Mesenchymal stem cell (in vitro differentiated cells and primary cell): Measurements from ENCODE around the gene NRTN.

Experiments
- DNase-seq: peaks from one replicate; pipeline ENCODE4 v3.0.0-alpha.2; 2013
- H2AFZ ChIP-seq: one replicate; pipeline ENCODE4 v1.6.1; 2013; ENCODE audit warnings: low read depth, mild to moderate bottlenecking, control low read depth, inconsistent platforms, low read length, moderate library complexity
- H2AK5ac ChIP-seq: 2 replicates; pipeline ENCODE4 v1.6.1; 2013; ENCODE audit warnings: low read length, moderate library complexity, mild to moderate bottlenecking, inconsistent platforms; ENCODE audit not compliant: severe bottlenecking
- H2BK120ac ChIP-seq: one replicate; pipeline ENCODE4 v1.6.1; 2013; ENCODE audit warnings: low read depth, mild to moderate bottlenecking, inconsistent platforms, low read length, moderate library complexity
- H2BK12ac ChIP-seq, 2 experiments: one replicate each; pipeline ENCODE4 v1.6.1; 2013; ENCODE audit warnings: inconsistent platforms in 2 of 2, low read length in 2 of 2, mild to moderate bottlenecking in 2 of 2, moderate library complexity in 2 of 2, control low read depth in 1 of 2
- H2BK15ac ChIP-seq: one replicate; pipeline ENCODE4 v1.6.1; 2013; ENCODE audit warnings: mild to moderate bottlenecking, low read depth, inconsistent platforms; ENCODE audit not compliant: poor library complexity, severe bottlenecking
- H2BK5ac ChIP-seq: 2 replicates; pipeline ENCODE4 v1.6.1; 2013; ENCODE audit warnings: low read depth, mild to moderate bottlenecking, low read length, control low read depth, inconsistent platforms; ENCODE audit not compliant: poor library complexity, severe bottlenecking
- H3K14ac ChIP-seq, 2 experiments: one replicate each; pipeline ENCODE4 v1.6.1; 2013; ENCODE audit warnings: inconsistent platforms in 2 of 2, low read length in 2 of 2, control low read depth in 1 of 2, mild to moderate bottlenecking in 1 of 2, moderate library complexity in 1 of 2
- H3K18ac ChIP-seq, 2 experiments: one replicate each; pipeline ENCODE4 v1.6.1; 2013; ENCODE audit warnings: inconsistent platforms in 2 of 2, low read length in 2 of 2, control low read depth in 1 of 2, low read depth in 1 of 2, mild to moderate bottlenecking in 1 of 2
- H3K23ac ChIP-seq, 2 experiments: one replicate each; pipeline ENCODE4 v1.6.1; 2013; ENCODE audit warnings: inconsistent platforms in 2 of 2, low read length in 2 of 2, mild to moderate bottlenecking in 2 of 2, moderate library complexity in 2 of 2, control low read depth in 1 of 2
- H3K27ac ChIP-seq: 2 replicates; pipeline ENCODE4 v1.5.1; 2013; ENCODE audit warnings: mild to moderate bottlenecking, moderate library complexity, low read length, control low read depth, inconsistent platforms; ENCODE audit not compliant: poor library complexity, severe bottlenecking
- H3K27me3 ChIP-seq, 2 experiments: 2 replicates each; pipeline versions ENCODE4 v1.6.1 to v1.7.0; 2013; ENCODE audit warnings: low read length in 2 of 2, mild to moderate bottlenecking in 2 of 2, moderate library complexity in 2 of 2, control low read depth in 1 of 2, inconsistent platforms in 1 of 2; ENCODE audit not compliant: control insufficient read depth in 1 of 2, insufficient read depth in 1 of 2
- H3K36me3 ChIP-seq, 2 experiments: 2 replicates each; pipeline versions ENCODE4 v1.6.1 to v1.7.0; 2013; ENCODE audit warnings: low read length in 2 of 2, control low read depth in 1 of 2, inconsistent platforms in 1 of 2, low read depth in 1 of 2, mild to moderate bottlenecking in 1 of 2; ENCODE audit not compliant: insufficient read depth in 2 of 2, control insufficient read depth in 1 of 2
- H3K4ac ChIP-seq, 2 experiments: one replicate each; pipeline ENCODE4 v1.6.1; 2013; ENCODE audit warnings: inconsistent platforms in 2 of 2, low read length in 2 of 2, mild to moderate bottlenecking in 2 of 2, moderate library complexity in 2 of 2, control low read depth in 1 of 2, low read depth in 1 of 2
- H3K4me1 ChIP-seq: 2 replicates; pipeline ENCODE4 v1.6.1; 2013; ENCODE audit warnings: low read depth, low read length, control low read depth; ENCODE audit not compliant: control insufficient read depth, insufficient read depth
- H3K4me2 ChIP-seq: 2 replicates; pipeline ENCODE4 v1.6.1; 2013; ENCODE audit warnings: low read length, mild to moderate bottlenecking, inconsistent platforms; ENCODE audit not compliant: poor library complexity, severe bottlenecking
- H3K4me3 ChIP-seq, 2 experiments: 2 replicates each; pipeline versions ENCODE4 v1.5.1 to v1.7.0; 2013; ENCODE audit warnings: low read length in 2 of 2, mild to moderate bottlenecking in 2 of 2, control low read depth in 1 of 2, low read depth in 1 of 2; ENCODE audit not compliant: insufficient read depth in 1 of 2
- H3K79me1 ChIP-seq: replicated peaks from 2 replicates; pipeline ENCODE4 v1.6.1; 2013; ENCODE audit warnings: mild to moderate bottlenecking, control low read depth, low read length, inconsistent platforms; ENCODE audit not compliant: poor library complexity, severe bottlenecking
- H3K9ac ChIP-seq: 2 replicates; pipeline ENCODE4 v1.7.0; 2013; ENCODE audit warnings: mild to moderate bottlenecking, low read length, moderate library complexity
- H3K9me3 ChIP-seq: 2 replicates; pipeline ENCODE4 v1.7.0; 2013; ENCODE audit warnings: mild to moderate bottlenecking, low read length; ENCODE audit not compliant: control insufficient read depth
- H4K8ac ChIP-seq: one replicate; pipeline ENCODE4 v1.6.1; 2013; ENCODE audit warnings: inconsistent platforms, mild to moderate bottlenecking, low read length, moderate library complexity
- H4K91ac ChIP-seq: one replicate; pipeline ENCODE4 v1.6.1; 2013; ENCODE audit warnings: mild to moderate bottlenecking, low read length, inconsistent platforms
- WGBS: methylation state at CpG from one replicate; pipeline ENCODE4 v1.1.7; 2013; ENCODE audit warnings: mixed read lengths; 5-methylcytosine and 5-hydroxymethylcytosine counted together

Gene NRTN

DNA sequence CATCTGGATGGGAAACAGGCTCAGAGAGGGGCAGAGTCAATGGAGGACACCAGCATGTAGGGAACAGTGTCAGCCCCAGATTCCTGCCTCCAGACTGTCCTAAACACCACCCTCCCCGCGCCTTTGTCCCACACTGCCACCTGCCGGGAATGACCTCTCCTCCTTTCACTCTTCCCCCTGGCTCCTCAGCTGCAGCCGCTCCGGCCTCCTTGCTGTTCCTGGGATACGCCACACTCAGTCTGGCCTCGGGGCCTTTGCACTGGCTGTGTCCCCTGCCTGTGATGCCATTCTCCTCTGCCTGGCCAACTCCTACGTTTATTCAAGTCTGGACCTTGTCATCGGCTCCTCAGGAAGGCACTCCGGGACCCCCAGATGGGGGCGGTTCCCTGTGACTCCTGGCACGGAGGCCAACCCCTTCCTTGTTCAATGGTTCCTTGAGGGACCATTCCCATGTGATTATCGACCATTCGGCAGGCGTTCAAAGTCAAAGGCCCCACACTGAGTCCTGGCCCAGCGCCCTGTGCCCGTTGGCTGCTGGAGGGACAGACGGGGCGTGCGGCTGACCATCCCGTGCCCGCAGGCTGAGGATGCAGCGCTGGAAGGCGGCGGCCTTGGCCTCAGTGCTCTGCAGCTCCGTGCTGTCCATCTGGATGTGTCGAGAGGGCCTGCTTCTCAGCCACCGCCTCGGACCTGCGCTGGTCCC is 18.9 kb downstream of the NRTN start:
- peak; percentile 34 for DNase-seq
- Histone ChIP-seq H2AK5ac (no peak overlapping the region), H4K91ac (no peak overlapping the region), H4K8ac (no peak overlapping the region), H3K14ac (peak overlapping the region in 1 of 2 experiments; percentile 30), H3K4ac (no peak overlapping the region), H3K27me3 (peaks cover 0 to 30% of the 10 kb centered on the region in 2 experiments), H2BK5ac (no peak overlapping the region), H3K9me3 (no peaks in the 10 kb centered on the region), H3K9ac (no peak overlapping the region), H3K27ac (no peak overlapping the region), H2AFZ (no peak overlapping the region), H3K36me3 (no peaks in the 10 kb centered on the region), H2BK120ac (no peak overlapping the region), H3K79me1 (peaks cover 1% of the 10 kb centered on the region), H3K23ac (no peak overlapping the region), H3K4me3 (no peak overlapping the region), H2BK12ac (no peak overlapping the region), H3K4me1 (peaks cover 17% of the 10 kb centered on the region), H3K18ac (no peak overlapping the region), H3K4me2 (no peak overlapping the region), H2BK15ac (no peak overlapping the region)
- 80% methylated on average over 30 of the region's 30 CpGs for WGBS

DNA sequence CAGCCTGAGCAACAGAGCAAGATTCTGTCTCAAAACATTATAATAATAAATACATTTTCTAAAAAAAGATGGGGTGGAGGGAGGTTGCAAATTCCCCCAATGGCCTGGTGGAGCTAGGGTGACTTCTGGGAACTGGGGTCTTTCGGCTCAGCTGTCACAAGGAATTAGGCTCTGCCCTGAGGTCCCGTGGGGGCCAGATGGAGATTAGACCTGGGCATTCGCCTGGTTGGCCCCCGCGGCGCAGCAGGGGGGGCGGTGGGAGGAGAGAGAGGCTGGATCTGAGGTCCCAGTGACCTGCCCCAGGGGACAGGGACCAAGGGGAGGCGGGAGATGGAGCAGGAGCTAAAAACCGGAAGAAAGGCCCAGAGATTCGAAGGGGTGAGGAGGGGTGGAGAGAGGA is 19.9 kb downstream of the NRTN start:
- H3K9ac ChIP-seq = no peak overlapping the region
- H3K4me2 ChIP-seq = no peak overlapping the region
- H3K14ac ChIP-seq = no peak overlapping the region
- no peak overlapping the region for H2AK5ac ChIP-seq
- DNase-seq = no peak
- no peaks in the 10 kb centered on the region for H3K36me3 ChIP-seq
- H2BK5ac ChIP-seq = no peak overlapping the region
- H2BK15ac ChIP-seq = no peak overlapping the region
- H3K18ac ChIP-seq = no peak overlapping the region
- H3K27me3 ChIP-seq = peaks cover 0 to 40% of the 10 kb centered on the region in 2 experiments
- 93% methylated on average over 10 of the region's 10 CpGs for WGBS
- no peak overlapping the region for H3K4me3 ChIP-seq
- no peak overlapping the region for H3K27ac ChIP-seq
- H2BK120ac ChIP-seq = no peak overlapping the region
- H2BK12ac ChIP-seq = no peak overlapping the region
- H2AFZ ChIP-seq = no peak overlapping the region
- H3K4ac ChIP-seq = no peak overlapping the region
- H3K4me1 ChIP-seq = peaks cover 27% of the 10 kb centered on the region
- no peak overlapping the region for H4K91ac ChIP-seq
- no peaks in the 10 kb centered on the region for H3K9me3 ChIP-seq
- H4K8ac ChIP-seq = no peak overlapping the region
- peaks cover 1% of the 10 kb centered on the region for H3K79me1 ChIP-seq
- H3K23ac ChIP-seq = no peak overlapping the region

DNA sequence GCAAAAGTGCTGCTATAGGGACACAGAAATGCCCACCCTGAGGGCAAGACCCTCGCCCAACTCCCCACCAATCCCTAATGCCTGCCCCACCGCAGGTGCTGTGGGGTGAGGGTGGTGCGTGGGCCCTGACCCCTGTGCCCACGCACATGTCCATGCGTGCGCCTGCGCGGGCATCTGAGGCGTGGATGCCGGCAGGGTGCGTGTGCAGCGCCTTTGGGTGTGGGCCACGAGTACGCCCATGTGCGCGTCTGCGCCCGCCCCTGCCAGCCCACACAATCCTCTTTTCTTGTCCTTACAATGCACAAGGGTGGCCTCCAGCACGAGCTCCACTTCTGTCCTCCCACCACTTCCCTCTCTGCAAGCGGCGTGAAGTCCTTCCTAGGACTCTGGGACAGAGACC is 20.3 kb downstream of the NRTN start:
- no peak overlapping the region for H3K18ac ChIP-seq
- H2BK5ac ChIP-seq = no peak overlapping the region
- no peak overlapping the region for H2BK15ac ChIP-seq
- H3K36me3 ChIP-seq = no peaks in the 10 kb centered on the region
- H3K4me2 ChIP-seq = no peak overlapping the region
- H3K23ac ChIP-seq = no peak overlapping the region
- H2AFZ ChIP-seq = no peak overlapping the region
- no peak overlapping the region for H4K8ac ChIP-seq
- H3K4me1 ChIP-seq = peaks cover 30% of the 10 kb centered on the region
- H2BK12ac ChIP-seq = no peak overlapping the region
- H2BK120ac ChIP-seq = no peak overlapping the region
- H3K9me3 ChIP-seq = no peaks in the 10 kb centered on the region
- H3K14ac ChIP-seq = no peak overlapping the region
- H3K4ac ChIP-seq = no peak overlapping the region
- H4K91ac ChIP-seq = no peak overlapping the region
- 95% methylated on average over 21 of the region's 21 CpGs for WGBS
- H3K79me1 ChIP-seq = peaks cover 1% of the 10 kb centered on the region
- H3K9ac ChIP-seq = no peak overlapping the region
- no peak overlapping the region for H2AK5ac ChIP-seq
- DNase-seq = no peak
- H3K4me3 ChIP-seq = no peak overlapping the region
- no peak overlapping the region for H3K27ac ChIP-seq
- H3K27me3 ChIP-seq = peaks cover 0 to 44% of the 10 kb centered on the region in 2 experiments

DNA sequence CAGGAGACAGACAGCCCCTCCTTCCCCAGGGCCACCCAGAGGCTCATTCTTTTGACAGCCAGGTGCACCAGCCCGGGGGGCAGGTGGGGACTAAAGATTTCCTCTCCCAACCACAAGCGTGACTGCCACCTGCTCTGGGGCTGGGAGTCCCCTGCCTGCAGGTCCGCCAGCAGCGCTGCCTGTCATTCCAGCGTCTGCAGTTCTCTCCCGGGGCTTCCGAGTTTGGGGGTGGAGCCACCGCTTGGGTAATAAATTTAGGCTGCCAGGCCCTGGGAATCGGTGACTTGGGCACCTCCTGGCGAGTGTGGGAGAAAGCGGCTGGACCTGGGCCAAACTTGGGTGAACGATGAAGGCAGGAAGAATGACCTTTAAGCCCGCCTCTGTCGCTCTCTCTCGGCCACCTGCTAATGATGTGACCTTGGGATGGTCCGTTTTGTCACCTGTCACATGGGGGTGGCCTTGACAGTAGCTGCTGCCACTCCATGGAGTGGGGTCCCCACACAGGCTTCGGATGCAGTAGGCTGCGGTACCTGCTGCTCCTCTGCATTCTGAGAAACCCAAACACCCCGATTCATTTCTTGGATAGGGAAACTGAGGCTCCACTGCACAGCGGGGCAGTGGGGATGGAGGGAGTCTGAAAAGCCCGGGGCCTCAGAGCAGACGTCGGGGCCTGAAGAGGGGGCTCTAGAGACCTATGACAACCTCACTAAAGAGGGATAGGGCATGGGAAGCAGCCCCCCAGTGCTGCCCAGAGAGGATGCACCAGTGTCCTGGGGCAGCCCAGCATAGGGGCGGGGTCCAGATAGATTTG is 21.9 kb downstream of the NRTN start:
- 38% methylated on average over 24 of the region's 24 CpGs for WGBS
- peak overlapping the region; percentile 6 for H3K4me2 ChIP-seq

More for the DNA sequence above, 21.9 kb downstream of the NRTN start:
- Histone ChIP-seq H3K9me3 (no peaks in the 10 kb centered on the region), H3K14ac (no peak overlapping the region), H2BK15ac (no peak overlapping the region), H3K4me3 (peak overlapping the region in 1 of 2 experiments; percentile 72), H3K18ac (peak overlapping the region in 1 of 2 experiments; percentile 90), H2BK5ac (no peak overlapping the region), H3K4ac (no peak overlapping the region), H3K27me3 (peaks cover 0 to 47% of the 10 kb centered on the region in 2 experiments), H4K8ac (peak overlapping the region; percentile 99), H2BK12ac (peak overlapping the region in 1 of 2 experiments; percentile 70), H3K4me1 (peaks cover 30% of the 10 kb centered on the region), H3K27ac (no peak overlapping the region), H2AFZ (no peak overlapping the region), H3K9ac (no peak overlapping the region), H3K79me1 (peaks cover 1% of the 10 kb centered on the region), H3K36me3 (no peaks in the 10 kb centered on the region), H3K23ac (no peak overlapping the region), H2AK5ac (peak overlapping the region; percentile 68), H4K91ac (peak overlapping the region; percentile 2), H2BK120ac (peak overlapping the region; percentile 29)
- peak; percentile 56 for DNase-seq
